GM21528 (cell line): ENCODE measurements around the gene TMEM225B.
"Not testable (repeated sequence)": the region's sequence is repeated elsewhere in the genome, so short reads cannot be mapped to it uniquely, and the experiment has no call there.

Source experiments
- ATAC-seq: cut with Tn5 transposase; IDR thresholded peaks from one replicate; pipeline ENCODE4 v1.9.1; 2021; ENCODE audit warnings: mild to moderate bottlenecking, moderate library complexity; ENCODE audit not compliant: unreplicated experiment, low FRiP score

Gene TMEM225B

DNA sequence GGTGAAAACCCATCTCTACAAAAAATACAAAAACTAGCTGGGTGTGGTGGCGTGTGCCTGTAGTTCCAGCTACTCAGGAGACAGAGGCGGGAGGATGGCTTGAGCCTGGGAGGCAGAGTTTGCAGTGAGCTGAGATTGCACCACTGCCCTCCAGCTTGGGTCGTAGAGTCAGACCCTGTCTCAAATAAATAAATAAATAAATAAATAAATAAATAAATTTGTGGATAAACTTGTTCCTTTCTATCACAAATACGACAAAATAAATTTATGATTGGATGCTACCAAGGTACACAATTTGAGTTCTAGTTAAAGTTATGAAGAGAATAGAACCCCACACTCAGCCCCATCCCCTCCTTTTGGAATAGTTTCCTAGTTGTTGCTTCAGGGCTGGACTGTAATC is 55.2 kb downstream of the TMEM225B start:
- ATAC-seq: not testable (repeated sequence)

DNA sequence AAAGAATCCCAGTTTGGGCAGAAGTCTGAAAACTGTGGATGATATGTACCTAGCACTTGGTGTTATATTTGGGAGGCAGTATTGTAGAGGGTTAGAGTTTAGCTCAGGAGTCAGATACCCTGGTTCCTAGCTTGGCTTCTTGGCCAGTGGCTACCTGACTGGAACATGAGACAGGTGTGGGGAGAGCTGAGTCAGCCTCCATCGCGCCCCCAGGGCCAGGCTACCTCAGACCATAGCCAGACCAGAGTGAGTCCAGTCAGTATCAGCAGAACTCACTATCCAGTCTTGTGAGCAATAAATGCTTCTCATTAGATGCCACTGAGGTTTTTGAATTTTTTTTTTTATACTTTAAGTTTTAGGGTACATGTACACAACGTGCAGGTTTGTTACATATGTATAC is 55.7 kb downstream of the TMEM225B start:
- no peak for ATAC-seq

DNA sequence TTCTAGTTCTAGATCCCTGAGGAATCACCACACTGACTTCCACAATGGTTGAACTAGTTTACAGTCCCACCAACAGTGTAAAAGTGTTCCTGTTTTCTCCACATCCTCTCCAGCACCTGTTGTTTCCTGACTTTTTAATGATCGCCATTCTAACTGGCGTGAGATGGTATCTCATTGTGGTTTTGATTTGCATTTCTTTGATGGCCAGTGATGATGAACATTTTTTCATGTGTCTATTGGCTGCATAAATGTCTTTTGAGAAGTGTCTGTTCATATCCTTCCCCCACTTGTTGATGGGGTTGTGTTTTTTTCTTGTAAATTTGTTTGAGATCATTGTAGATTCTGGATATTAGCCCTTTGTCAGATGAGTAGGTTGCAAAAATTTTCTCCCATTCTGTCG is 56.6 kb downstream of the TMEM225B start:
- not testable (repeated sequence) for ATAC-seq

DNA sequence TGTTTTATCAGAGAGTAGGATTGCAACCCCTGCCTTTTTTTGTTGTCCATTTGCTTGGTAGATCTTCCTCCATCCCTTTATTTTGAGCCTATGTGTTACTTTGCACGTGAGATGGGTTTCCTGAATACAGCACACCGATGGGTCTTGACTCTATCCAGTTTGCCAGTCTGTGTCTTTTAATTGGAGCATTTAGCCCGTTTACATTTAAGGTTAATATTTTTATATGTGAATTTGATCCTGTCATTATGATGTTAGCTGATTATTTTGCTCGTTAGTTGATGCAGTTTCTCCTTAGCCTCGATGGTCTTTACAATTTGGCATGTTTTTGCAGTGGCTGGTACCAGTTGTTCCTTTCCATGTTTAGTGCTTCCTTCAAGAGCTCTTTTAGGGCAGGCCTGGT is 59.8 kb downstream of the TMEM225B start:
- not testable (repeated sequence) for ATAC-seq
